Adrenal gland (tissue), 12 donors: ENCODE measurements around the gene ACOT12. TPM values are rescaled to one million over a fixed set of nuclear protein-coding genes. Genes with fewer than 3 reads are reported as not detected.
"Not testable (repeated sequence)": the region's sequence is repeated elsewhere in the genome, so short reads cannot be mapped to it uniquely, and the experiment has no call there.

Experiments
- DNase-seq, 7 donors: peaks; one replicate each; pipeline ENCODE4 v3.0.0-alpha.2; 2019 to 2020
- H3K27ac ChIP-seq, 5 donors: fragments of 200-600 bp; sonication (generic) in 4 of 5; 1 replicate in 3 of 5; 2 replicates in 2 of 5; pipeline versions ENCODE4 v1.5.1 to v1.8.0; 2016 to 2020; ENCODE audit warnings: mild to moderate bottlenecking in 1 of 5
- H3K27me3 ChIP-seq: fragments of 200-600 bp; 2 replicates; pipeline ENCODE4 v1.8.0; 2021
- H3K36me3 ChIP-seq, 2 donors: fragments of 200-600 bp; replicated peaks in 1 of 2; 1 replicate in 1 of 2; 2 replicates in 1 of 2; pipeline versions ENCODE4 v1.5.1 to v1.8.0; 2018 to 2022
- H3K4me1 ChIP-seq, 2 donors: fragments of 200-600 bp; replicated peaks in 1 of 2; 1 replicate in 1 of 2; 2 replicates in 1 of 2; pipeline versions ENCODE4 v1.5.1 to v1.8.0; 2018 to 2021
- H3K4me3 ChIP-seq, 4 donors: fragments of 200-600 bp; sonication (generic) in 3 of 4; one replicate each; pipeline ENCODE4 v1.5.1; 2016 to 2018
- H3K9me3 ChIP-seq, 3 donors: fragments of 200-600 bp; sonication (generic) in 1 of 3; replicated peaks in 1 of 3; 1 replicate in 2 of 3; 2 replicates in 1 of 3; pipeline versions ENCODE4 v1.5.1 to v1.8.0; 2016 to 2021
- CTCF ChIP-seq, 6 experiments: fragments of 450-650 bp in 4 of 6; fragments of 200-600 bp in 2 of 6; sonication (generic) in 1 of 6; IDR thresholded peaks; 1 replicate in 5 of 6; 2 replicates in 1 of 6; pipeline versions ENCODE4 v1.5.1 to v1.8.0; 2016 to 2021; ENCODE audit warnings: antibody characterized with exemption in 6 of 6, mild to moderate bottlenecking in 2 of 6, moderate library complexity in 1 of 6
- POLR2A ChIP-seq, 2 donors: fragments of 450-650 bp; IDR thresholded peaks; one replicate each; pipeline ENCODE4 v1.6.1; 2017; ENCODE audit warnings: antibody characterized with exemption in 2 of 2, mild to moderate bottlenecking in 2 of 2, moderate library complexity in 1 of 2
- WGBS, 4 donors: extraction: QIAGEN DNeasy Blood & Tissue Kit in 2 of 4; methylation state at CpG; one replicate each; pipeline versions ENCODE4 v1.1.5 to v1.1.7; 2013 to 2017; 5-methylcytosine and 5-hydroxymethylcytosine counted together
- intact Hi-C, 2 donors: fragments of 100-400 bp; cut with DNase I; formaldehyde crosslinking; loops; one replicate each; pipeline versions ENCODE4 v1.14.1 to v1.15.0; 2022 to 2023
- polyA plus RNA-seq, 3 donors: library from polyadenylated mRNA; stranded (reverse); fragments of 200-250 nt in 2 of 3; fragments of 350-450 nt in 1 of 3; fragmentation: Illumina TruSeq in 1 of 3; extraction: RNeasy Lipid Tissue Mini Kit (QIAGEN cat#74804) in 1 of 3; gene quantifications; one replicate each; pipeline ENCODE4 v1.2.3, GENCODE V29; 2013 to 2014
- total RNA-seq, 9 donors: library from RNA; depleted of rRNA in 4 of 9; stranded (reverse); fragments of >200 nt in 4 of 9; fragments of 120-200 nt in 1 of 9; fragmentation: NEBNext Ultra II Directional in 1 of 9; extraction: Animal tissue kit (Norgen Biotek cat#: 25700) in 1 of 9; gene quantifications; one replicate each; pipeline versions ENCODE4 v1.1.0 to v1.2.4, GENCODE V29; 2013 to 2023
- donor health status: healthy with polysubstance abuse.
- donor health status: Bipolar disorder and iron deficiency.
- donor health status: DM: yes; HTN: yes; CAD: no.
- donor health status: DM: no; HTN: no; CAD: no.
- donor health status: DM: no; HTN: no; CAD: no.
- donor health status: DM: yes; HTN: yes; CAD: no.

The ACOT12 gene
- total and polyA plus RNA-seq, 12 donors = not detected

- Histone ChIP-seq H3K27ac (peak overlapping the region; percentile 68 to 92 (median 81)), H3K36me3 (peaks cover 0 to 7% of the 10 kb centered on the region in 2 donors), H3K4me1 (peaks cover 12 to 36% of the 10 kb centered on the region in 2 donors), H3K9me3 (no peaks in the 10 kb centered on the region), H3K27me3 (no peaks in the 10 kb centered on the region), H3K4me3 (peak overlapping the region; percentile 62 to 100 (median 72))
- intact Hi-C loops = no loop called here
- TF ChIP-seq POLR2A (IDR thresholded peaks at IDR 0.05) (no peak), CTCF (IDR thresholded peaks at IDR 0.05) (no peak)
- DNase-seq = no peak
- 0% methylated on average over 2 of the region's 2 CpGs for WGBS, 4 donors
Measured at GRCh38 chr5:81300921-81301270, 93.0 kb downstream of the ACOT12 start.

GRCh38 chr5:81297531-81297930 lies 96.4 kb downstream of the ACOT12 start:
- H3K36me3 ChIP-seq = no peaks in the 10 kb centered on the region
- 68 to 81% (median 79%) methylated on average over 4 of the region's 4 CpGs for WGBS, 4 donors
- no peaks in the 10 kb centered on the region for H3K9me3 ChIP-seq
- H3K27ac ChIP-seq = no peak overlapping the region
- no peak for DNase-seq
- H3K27me3 ChIP-seq = no peaks in the 10 kb centered on the region
- H3K4me1 ChIP-seq = peaks cover 12 to 24% of the 10 kb centered on the region in 2 donors
- no peak for TF ChIP-seq CTCF (IDR thresholded peaks at IDR 0.05)
- no peak for TF ChIP-seq POLR2A (IDR thresholded peaks at IDR 0.05)
- no peak overlapping the region for H3K4me3 ChIP-seq
- intact Hi-C loops = no loop called here

GRCh38 chr5:81294021-81294420 lies 99.9 kb downstream of the ACOT12 start:
- H3K4me1 ChIP-seq, H3K9me3 ChIP-seq, DNase-seq, H3K27ac ChIP-seq, H3K4me3 ChIP-seq, H3K36me3 ChIP-seq, H3K27me3 ChIP-seq, intact Hi-C loops: not testable (repeated sequence)
- 91 to 100% (median 94%) methylated on average over 5 of the region's 5 CpGs for WGBS, 4 donors

GRCh38 chr5:81292130-81292529 lies 101.8 kb downstream of the ACOT12 start:
- Histone ChIP-seq H3K27ac (no peak overlapping the region), H3K4me1 (no peaks in the 10 kb centered on the region), H3K4me3 (no peak overlapping the region), H3K9me3 (peaks cover 0 to 7% (median 0%) of the 10 kb centered on the region in 3 donors), H3K27me3 (no peaks in the 10 kb centered on the region), H3K36me3 (no peaks in the 10 kb centered on the region)
- TF ChIP-seq CTCF (IDR thresholded peaks at IDR 0.05) (no peak), POLR2A (IDR thresholded peaks at IDR 0.05) (no peak)
- 78 to 85% (median 83%) methylated on average over 2 of the region's 2 CpGs for WGBS, 4 donors
- intact Hi-C loops = no loop called here
- no peak for DNase-seq

- Histone ChIP-seq H3K4me3 (no peak overlapping the region), H3K36me3 (no peaks in the 10 kb centered on the region), H3K27me3 (no peaks in the 10 kb centered on the region), H3K4me1 (no peaks in the 10 kb centered on the region), H3K9me3 (peaks cover 0 to 7% (median 0%) of the 10 kb centered on the region in 3 donors), H3K27ac (no peak overlapping the region)
- intact Hi-C loops = no loop called here
- 79 to 91% (median 86%) methylated on average over 1 of the region's 1 CpG for WGBS, 4 donors
- TF ChIP-seq POLR2A (IDR thresholded peaks at IDR 0.05) (no peak), CTCF (IDR thresholded peaks at IDR 0.05) (no peak)
- DNase-seq = no peak
Measured at GRCh38 chr5:81290146-81290545, 103.8 kb downstream of the ACOT12 start.
